Testis (tissue), 3 donors: ENCODE results near the gene MRPS6. TPM values are rescaled to one million over a fixed set of nuclear protein-coding genes. Genes with fewer than 3 reads are reported as not detected.

Source experiments
- DNase-seq: peaks from one replicate; pipeline ENCODE4 v3.0.0-alpha.2; 2019
- H3K27ac ChIP-seq, 2 donors: fragments of 200-600 bp; sonication (generic); one replicate each; pipeline ENCODE4 v1.5.1; 2019
- H3K27me3 ChIP-seq: fragments of 200-600 bp; sonication (generic); one replicate; pipeline ENCODE4 v1.5.1; 2019
- H3K36me3 ChIP-seq: fragments of 200-600 bp; sonication (generic); one replicate; pipeline ENCODE4 v1.5.1; 2017; ENCODE audit warnings: low read depth; ENCODE audit errors: missing control alignments
- H3K4me1 ChIP-seq: fragments of 200-600 bp; sonication (generic); one replicate; pipeline ENCODE4 v1.5.1; 2019
- H3K4me3 ChIP-seq, 2 donors: fragments of 200-600 bp; sonication (generic); one replicate each; pipeline ENCODE4 v1.5.1; 2017 to 2019
- H3K9me3 ChIP-seq: fragments of 200-600 bp; sonication (generic); one replicate; pipeline ENCODE4 v1.5.1; 2017
- CTCF ChIP-seq, 3 experiments: fragments of 450-650 bp in 2 of 3; fragments of 200-600 bp in 1 of 3; sonication (generic) in 1 of 3; IDR thresholded peaks; one replicate each; pipeline ENCODE4 v1.5.1; 2016 to 2019; ENCODE audit warnings: antibody characterized with exemption in 3 of 3, mild to moderate bottlenecking in 2 of 3, moderate library complexity in 1 of 3
- POLR2A ChIP-seq: fragments of 450-650 bp; IDR thresholded peaks from one replicate; pipeline ENCODE4 v1.6.1; 2017; ENCODE audit warnings: antibody characterized with exemption, mild to moderate bottlenecking, moderate library complexity
- WGBS, 2 donors: methylation state at CpG; one replicate each; pipeline ENCODE4 v1.1.5; 2018; 5-methylcytosine and 5-hydroxymethylcytosine counted together
- intact Hi-C: fragments of 100-400 bp; cut with DNase I; formaldehyde crosslinking; loops from one replicate; pipeline ENCODE4 v1.15.1; 2023; ENCODE audit warnings: low total_unique reads
- polyA plus RNA-seq: library from polyadenylated mRNA; stranded (reverse); fragments of 350-450 nt; fragmentation: Illumina TruSeq; extraction: RNeasy Lipid Tissue Mini Kit (QIAGEN cat#74804); gene quantifications from one replicate; pipeline ENCODE4 v1.2.3, GENCODE V29; 2014; ENCODE audit warnings: low read depth, low replicate concordance; ENCODE audit not compliant: insufficient read depth
- total RNA-seq, 2 donors: library from RNA; depleted of rRNA; stranded (reverse); fragments of >200 nt; gene quantifications; one replicate each; pipeline ENCODE4 v1.2.3, GENCODE V29; 2016

The MRPS6 gene
- total and polyA plus RNA-seq, 3 donors from 2014 or later: 88.8 to 107 (median 102) TPM

GRCh38 chr21:34176448-34176847 is 103.1 kb downstream of the MRPS6 start:
- Histone ChIP-seq H3K27ac (no peak overlapping the region), H3K4me3 (no peak overlapping the region), H3K4me1 (no peaks in the 10 kb centered on the region), H3K27me3 (no peaks in the 10 kb centered on the region), H3K9me3 (no peaks in the 10 kb centered on the region), H3K36me3 (no peaks in the 10 kb centered on the region)
- WGBS, 2 donors: 85 to 94% methylated on average over 1 of the region's 1 CpG
- TF ChIP-seq CTCF (IDR thresholded peaks at IDR 0.05) (no peak), POLR2A (no peak)
- DNase-seq: no peak
- intact Hi-C loops: no loop called here

- no peaks in the 10 kb centered on the region for H3K27me3 ChIP-seq
- no peaks in the 10 kb centered on the region for H3K36me3 ChIP-seq
- no peaks in the 10 kb centered on the region for H3K4me1 ChIP-seq
- no peaks in the 10 kb centered on the region for H3K9me3 ChIP-seq
- no peak overlapping the region for H3K4me3 ChIP-seq
- TF ChIP-seq CTCF (IDR thresholded peaks at IDR 0.05) (no peak), POLR2A (no peak)
- H3K27ac ChIP-seq: no peak overlapping the region
- WGBS, 2 donors: 82 to 86% methylated on average over 7 of the region's 7 CpGs
- no peak for DNase-seq
- intact Hi-C loops: no loop called here
These were observed 104.7 kb downstream of the MRPS6 start for GRCh38 chr21:34177919-34178567.

GRCh38 chr21:34179204-34179935 is 106.0 kb downstream of the MRPS6 start:
- no peak for TF ChIP-seq POLR2A
- TF ChIP-seq CTCF (IDR thresholded peaks at IDR 0.05): no peak
- Histone ChIP-seq H3K9me3 (no peaks in the 10 kb centered on the region), H3K36me3 (no peaks in the 10 kb centered on the region), H3K4me1 (no peaks in the 10 kb centered on the region), H3K27ac (no peak overlapping the region), H3K27me3 (no peaks in the 10 kb centered on the region), H3K4me3 (no peak overlapping the region)
- no peak for DNase-seq
- 74 to 77% methylated on average over 9 of the region's 9 CpGs for WGBS, 2 donors
- intact Hi-C loops: no loop called here

- no peak for TF ChIP-seq CTCF (IDR thresholded peaks at IDR 0.05)
- TF ChIP-seq POLR2A: no peak
- Histone ChIP-seq H3K9me3 (no peaks in the 10 kb centered on the region), H3K36me3 (no peaks in the 10 kb centered on the region), H3K27me3 (no peaks in the 10 kb centered on the region), H3K27ac (no peak overlapping the region), H3K4me1 (no peaks in the 10 kb centered on the region), H3K4me3 (no peak overlapping the region)
- WGBS, 2 donors: 35 to 39% methylated on average over 3 of the region's 3 CpGs
- DNase-seq: no peak
- intact Hi-C loops: no loop called here
These were observed 107.0 kb downstream of the MRPS6 start for GRCh38 chr21:34180407-34180806.
